GM08714 (cell line): ENCODE data around the gene FGF12.
"Not testable (repeated sequence)": the region's sequence is repeated elsewhere in the genome, so short reads cannot be mapped to it uniquely, and the experiment has no call there.

Experiments used
- H3K4me3 ChIP-seq: fragments of 200-500 bp; sonication (Bioruptor generic); 2 replicates; pipeline ENCODE4 v1.5.1; 2014; ENCODE audit warnings: mild to moderate bottlenecking, low read length, inconsistent platforms
- ZNF274 ChIP-seq: IDR thresholded peaks from 2 replicates; pipeline ENCODE4 v1.6.1; 2012; ENCODE audit warnings: mild to moderate bottlenecking, low read depth, low read length

The FGF12 gene

DNA sequence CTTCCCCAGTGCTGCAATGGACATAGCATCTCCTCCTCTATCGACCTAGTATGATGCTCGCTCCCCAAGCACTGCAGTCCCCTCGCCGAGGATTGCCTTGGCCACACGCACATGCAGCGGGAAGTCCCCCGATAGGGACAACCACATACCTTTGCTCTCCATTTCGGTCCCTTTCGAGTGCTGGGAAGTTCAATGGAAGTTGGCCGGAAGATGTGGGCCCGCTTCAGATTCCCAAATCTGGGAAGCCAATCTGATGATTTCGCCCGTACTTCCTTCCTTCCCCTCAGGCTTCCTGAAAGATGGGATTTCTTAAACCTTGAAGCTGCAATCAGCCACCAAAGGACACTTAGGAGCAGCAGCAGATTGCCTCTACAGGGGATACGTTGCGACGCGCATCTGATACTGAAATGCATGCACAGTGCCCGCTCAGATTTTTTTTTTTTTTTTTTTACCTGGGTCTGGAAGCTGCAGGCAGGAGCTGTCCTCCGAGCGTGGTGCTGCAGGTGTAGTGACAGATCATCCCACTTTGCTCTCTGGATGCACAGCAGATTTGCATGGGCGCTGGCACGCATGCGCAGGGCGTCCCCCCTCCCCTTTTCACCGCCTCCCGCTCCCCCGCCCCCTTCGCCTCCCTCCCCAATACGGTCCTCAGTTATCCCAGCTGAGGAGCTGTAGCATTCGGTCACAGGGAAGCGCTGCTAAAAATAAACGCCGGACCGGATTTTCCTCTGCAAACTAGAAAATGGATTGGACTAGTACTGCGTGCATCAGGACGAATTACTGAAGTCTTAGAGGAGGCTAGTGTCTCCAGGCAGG lies at the start of gene FGF12:
FGF12 (minus strand) TSS at position 510 of the 816 bp plus-strand sequence.
- H3K4me3 ChIP-seq, result no peak within 1 kb of the TSS
- TF ChIP-seq ZNF274, result no peak

DNA sequence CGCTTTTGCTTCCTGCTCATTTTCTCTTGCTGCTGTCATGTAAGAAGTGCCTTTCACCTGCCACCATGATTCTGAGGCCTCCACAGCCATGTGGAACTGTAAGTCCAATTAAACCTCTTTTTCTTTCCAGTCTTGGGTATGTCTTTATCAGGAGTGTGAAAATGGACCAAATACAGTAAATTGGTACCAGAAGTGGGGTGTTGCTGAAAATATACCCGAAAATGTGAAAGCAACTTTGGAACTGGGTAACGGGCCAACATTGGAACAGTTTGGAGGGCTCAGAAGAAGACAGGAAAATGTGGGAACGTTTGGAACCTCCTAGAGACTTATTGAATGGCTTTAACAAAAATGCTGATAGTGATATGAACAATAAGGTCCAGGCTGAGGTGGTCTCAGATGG lies 47.0 kb upstream of the FGF12 start:
- H3K4me3 ChIP-seq, result not testable (repeated sequence)

DNA sequence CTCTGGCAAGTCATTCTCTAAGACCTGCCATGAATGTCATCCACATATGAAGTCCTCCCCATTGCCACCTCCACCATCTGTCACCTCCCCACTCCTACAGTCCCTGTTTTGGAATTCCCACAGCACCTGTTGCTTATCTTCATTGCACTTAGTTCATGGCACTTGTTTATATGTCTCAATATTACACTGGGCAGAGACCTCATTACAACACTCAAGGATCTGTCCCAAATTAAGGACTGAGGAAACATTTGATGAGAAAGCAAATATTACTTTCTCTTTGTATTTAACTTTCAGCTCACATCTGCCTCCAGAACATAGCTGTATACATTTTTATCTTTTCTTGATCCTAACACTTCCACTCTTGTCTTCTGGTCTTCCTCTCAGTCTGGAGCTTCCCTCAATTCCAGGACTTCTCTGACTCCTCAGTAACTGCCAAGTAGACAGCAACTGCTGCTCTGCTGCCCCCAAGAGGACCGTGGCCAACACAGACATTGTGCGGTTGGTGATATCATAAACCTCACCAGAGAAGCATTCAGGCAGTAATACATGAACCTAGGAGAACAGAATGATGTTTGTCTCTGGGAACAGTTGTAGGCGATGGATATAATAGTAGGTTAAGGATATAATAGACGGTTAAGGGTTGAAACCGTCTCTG lies 45.0 kb upstream of the FGF12 start:
- TF ChIP-seq ZNF274, result no peak
- no peak overlapping the region for H3K4me3 ChIP-seq

DNA sequence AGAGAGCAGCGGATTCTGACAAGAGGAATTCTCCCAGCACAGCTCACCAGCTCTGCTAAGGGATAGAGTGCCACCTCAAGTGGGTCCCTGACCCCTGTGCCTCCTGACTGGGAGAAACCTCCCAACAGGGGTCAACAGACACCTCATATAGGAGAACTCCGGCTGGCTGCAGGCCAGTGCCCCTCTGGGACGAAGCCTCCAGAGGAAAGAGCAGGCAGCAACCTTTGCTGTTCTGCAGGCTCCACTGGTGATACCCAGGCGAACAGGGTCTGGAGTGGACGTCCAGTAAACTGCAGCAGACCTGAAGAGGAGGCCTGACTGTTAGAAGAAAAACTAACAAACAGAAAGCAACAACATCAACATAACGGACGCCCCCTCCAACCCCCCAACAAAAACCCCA lies 31.3 kb upstream of the FGF12 start:
- TF ChIP-seq ZNF274, result no peak
- no peak overlapping the region for H3K4me3 ChIP-seq

DNA sequence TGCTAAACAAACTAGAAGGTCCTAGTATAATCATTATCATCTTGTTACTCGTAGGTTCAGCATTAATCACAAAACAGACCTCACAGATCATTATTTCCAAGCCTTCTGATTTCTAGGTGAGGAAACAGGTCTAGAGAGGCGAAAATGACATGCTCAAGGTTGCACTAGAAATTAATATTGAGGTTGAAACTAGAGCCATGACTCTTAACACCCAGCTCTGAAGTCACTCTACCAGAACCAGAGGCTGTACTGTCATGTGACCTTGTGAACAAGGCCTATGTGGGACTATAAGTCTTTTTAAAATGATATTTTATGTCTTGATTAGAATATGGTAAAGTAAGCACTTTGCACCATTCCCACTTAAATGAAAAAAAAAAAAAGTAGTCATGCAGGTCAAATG lies 23.8 kb upstream of the FGF12 start:
- no peak for TF ChIP-seq ZNF274
- no peak overlapping the region for H3K4me3 ChIP-seq

DNA sequence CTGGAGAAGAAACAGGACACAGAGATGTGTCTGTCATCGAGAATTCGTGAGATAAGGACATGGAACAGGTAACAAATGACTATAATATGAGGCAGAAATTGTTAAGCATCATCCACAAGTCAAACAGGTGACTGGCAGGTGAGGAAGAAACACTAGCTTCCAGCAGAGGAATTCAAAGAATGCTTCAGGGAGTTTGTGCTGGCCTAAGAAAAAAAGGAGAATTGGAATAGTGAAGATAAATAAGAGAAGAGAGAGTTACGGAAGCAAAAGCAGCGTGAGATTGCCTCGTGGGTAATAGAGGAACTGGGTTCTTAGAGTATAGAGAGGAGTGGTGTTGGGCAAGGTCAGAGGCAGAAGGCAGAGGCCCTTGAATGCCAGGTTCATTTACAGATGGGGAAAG lies 22.9 kb upstream of the FGF12 start:
- no peak overlapping the region for H3K4me3 ChIP-seq
- no peak for TF ChIP-seq ZNF274

DNA sequence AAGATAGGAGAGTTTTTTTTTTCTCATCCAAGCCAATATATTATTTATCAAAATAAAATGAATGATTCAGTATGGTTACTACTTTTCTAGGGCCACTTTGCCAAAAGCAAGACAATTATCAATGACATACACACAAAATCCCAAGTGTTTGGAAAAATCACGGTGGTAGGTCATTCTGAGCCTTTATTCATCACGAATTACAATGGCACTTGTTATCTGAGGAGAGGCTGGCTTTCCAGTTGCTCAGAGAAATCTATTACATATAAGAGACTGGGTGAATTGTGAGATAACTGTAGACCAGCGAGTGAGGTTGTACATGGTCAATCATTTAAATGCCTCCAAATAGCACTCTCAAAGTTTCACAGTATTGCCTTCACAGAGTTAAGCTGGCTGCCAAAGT lies 20.4 kb upstream of the FGF12 start:
- TF ChIP-seq ZNF274, result no peak
- H3K4me3 ChIP-seq, result no peak overlapping the region

DNA sequence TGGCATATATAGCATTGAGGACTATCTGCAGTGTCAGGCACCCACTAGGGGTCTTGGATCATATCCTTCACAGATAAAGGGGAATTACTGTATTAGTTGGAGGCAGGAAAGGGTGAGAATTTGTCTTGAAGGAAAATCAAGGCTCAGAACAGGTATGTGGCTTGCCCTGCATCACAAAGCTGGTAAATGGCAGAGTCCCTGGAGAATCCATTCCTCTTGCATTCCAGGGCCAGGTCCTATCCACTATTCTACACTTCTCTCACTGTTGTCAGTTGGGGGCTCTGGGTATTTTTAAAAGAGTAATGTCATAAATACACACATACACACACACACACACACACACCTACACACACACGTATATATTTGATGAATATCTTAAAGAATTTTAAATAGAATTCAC lies 19.8 kb upstream of the FGF12 start:
- H3K4me3 ChIP-seq, result no peak overlapping the region
- TF ChIP-seq ZNF274, result no peak

DNA sequence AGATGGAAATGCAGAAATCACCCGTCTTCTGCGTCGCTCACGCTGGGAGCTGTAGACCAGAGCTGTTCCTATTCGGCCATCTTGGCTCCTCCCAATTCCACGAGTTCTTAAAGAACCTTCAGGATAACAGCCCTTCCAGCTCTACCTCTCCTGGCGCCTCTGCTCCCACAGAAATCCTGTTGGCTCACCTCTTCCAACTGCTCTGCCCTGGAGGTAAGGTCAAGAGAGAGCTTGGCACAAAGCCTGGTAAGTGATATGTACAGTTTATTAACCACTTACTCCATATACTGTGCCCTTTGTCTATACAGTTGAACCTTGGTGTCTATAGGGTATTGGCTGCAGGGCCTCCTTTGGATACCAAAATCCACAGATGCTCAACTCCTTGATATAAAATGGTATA lies 17.8 kb upstream of the FGF12 start:
- no peak overlapping the region for H3K4me3 ChIP-seq
- no peak for TF ChIP-seq ZNF274

DNA sequence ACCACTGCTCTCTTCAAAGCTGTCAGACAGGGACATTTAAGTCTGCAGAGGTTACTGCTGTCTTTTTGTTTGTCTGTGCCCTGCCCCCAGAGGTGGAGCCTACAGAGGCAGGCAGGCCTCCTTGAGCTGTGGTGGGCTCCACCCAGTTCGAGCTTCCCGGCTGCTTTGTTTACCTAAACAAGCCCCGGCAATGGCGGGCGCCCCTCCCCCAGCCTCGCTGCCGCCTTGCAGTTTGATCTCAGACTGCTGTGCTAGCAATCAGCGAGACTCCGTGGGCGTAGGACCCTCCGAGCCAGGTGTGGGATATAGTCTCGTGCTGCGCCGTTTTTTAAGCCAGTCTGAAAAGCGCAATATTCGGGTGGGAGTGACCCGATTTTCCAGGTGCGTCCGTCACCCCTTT lies 17.3 kb upstream of the FGF12 start:
- H3K4me3 ChIP-seq, result not testable (repeated sequence)

DNA sequence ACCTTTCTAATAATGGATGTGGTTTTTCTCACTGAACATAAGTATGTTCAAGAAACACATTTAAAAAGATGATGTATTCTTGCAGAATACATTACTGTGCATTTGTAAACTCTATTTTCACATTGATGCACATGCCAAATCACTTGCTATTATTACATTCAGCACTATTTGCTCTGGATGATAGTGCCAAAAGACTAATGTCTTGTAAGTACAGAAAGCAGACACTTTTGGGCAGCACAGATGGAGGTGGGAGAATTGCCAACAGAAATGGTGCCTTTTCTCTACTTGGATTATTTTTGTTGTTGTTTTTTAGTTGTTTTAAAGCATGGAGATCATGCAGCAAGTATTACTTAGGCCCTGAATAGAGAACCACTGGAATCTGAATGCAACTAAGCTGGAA lies 10.2 kb upstream of the FGF12 start:
- TF ChIP-seq ZNF274, result no peak
- no peak overlapping the region for H3K4me3 ChIP-seq

DNA sequence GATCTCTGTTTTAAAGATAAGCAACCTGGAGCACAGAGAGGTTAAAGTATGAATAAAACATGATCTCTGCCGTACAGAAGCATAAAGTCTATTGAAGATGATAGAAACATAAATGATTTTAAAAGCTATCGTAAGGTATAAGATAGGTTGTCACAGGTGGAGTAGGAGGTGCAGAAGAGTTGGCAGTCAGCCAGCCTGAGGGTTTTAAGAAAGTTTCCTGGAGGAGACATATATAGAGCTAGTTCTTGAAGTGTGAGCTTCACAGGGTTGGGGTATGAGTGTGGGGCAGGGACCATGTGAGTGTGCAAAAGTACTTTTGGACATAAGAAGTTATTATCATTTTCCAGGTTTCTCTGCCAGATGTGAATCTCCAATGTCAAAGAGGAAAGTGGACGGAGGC lies 3.9 kb upstream of the FGF12 start:
- TF ChIP-seq ZNF274, result no peak
- H3K4me3 ChIP-seq, result no peak overlapping the region

DNA sequence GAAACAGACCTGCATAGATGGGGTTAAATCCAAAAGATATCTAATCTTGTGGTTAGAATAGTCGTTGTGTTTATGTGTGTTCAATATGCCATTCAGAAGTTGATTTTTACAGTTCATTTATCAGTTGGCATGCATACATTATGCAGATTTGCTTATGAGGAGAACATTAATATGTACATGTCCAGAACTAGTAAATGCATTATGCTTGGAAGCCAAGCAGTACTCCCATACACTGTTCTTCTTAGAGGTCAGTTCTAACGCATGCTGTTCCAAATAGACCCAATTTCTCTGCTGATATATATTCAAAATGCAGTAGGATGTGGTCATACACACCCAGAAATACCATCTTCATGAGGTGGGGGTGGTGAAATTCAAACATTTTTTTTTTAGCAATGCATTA lies 956 bp downstream of the FGF12 start:
- no peak overlapping the region for H3K4me3 ChIP-seq
- TF ChIP-seq ZNF274, result no peak

DNA sequence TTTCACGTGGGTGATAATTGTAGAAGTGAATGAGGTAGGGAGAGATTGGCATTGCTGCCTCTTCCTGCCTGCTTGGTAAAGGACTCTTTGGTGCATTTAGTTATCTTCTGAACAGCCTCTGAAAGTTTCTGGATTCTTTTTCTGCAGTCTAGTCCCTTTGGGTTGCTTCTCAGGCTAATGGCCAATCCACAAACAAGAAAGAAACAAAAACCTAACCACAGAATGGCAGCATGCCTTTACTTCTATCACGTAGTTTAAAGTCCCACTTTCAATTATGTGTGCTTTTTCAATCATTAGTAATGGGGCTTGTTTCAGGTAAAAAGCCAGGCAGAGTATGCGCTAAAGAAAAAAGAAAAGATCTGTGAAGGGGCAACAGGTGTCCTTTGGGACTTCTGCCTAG lies 7.4 kb downstream of the FGF12 start:
- no peak overlapping the region for H3K4me3 ChIP-seq
- no peak for TF ChIP-seq ZNF274

DNA sequence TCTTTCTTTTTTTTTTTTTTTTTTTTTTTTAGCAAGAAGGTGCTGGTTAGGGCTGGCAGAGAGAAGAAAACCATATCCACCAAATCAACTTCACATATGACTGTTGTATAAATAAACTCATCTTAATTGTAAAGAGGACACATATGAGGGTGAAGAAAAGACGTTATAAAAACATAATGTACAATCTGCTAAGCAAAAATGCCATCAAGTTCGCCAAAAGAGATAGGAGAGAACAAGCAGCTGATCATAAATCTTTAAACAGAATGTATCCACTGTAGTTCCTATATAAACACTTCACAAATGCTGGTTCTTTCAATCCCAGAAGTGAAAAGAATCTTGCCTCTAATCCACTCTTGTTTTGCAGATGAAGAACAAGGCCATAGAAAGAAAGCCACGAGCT lies 9.2 kb downstream of the FGF12 start:
- TF ChIP-seq ZNF274, result no peak
- no peak overlapping the region for H3K4me3 ChIP-seq

DNA sequence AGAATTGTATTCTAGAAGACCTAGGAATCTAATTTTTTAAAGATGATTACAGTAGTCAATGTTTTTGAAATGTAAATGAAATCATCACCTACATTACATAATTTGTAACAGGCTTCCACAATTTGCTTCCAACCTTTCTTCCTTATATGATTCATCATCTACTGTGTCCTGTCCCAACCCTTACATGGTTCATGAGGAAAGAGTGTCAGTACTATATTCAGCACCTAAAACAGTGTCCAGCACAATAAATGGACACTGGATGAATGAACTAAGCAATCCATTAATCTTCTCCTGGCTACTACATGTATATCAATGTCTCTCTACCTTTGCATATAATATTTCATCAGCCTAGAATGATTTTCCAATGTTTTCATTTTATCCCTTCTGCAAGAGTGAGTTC lies 12.2 kb downstream of the FGF12 start:
- TF ChIP-seq ZNF274, result no peak
- H3K4me3 ChIP-seq, result no peak overlapping the region

DNA sequence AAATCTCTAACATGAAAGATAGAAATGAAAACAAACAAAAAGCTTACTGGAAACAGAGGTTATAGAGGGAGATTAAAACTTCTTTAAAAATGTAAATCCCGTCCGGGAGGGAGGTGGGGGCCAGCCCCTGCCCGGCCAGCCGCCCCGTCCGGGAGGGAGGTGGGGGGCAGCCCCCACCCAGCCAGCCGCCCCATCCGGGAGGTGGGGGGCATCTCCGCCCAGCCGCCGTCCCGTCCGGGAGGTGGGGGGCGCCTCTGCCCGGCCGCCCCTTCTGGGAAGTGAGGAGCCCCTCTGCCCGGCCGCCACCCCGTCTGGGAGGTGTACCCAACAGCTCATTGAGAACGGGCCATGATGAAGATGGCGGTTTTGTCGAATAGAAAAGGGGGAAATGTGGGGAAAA lies 16.2 kb downstream of the FGF12 start:
- not testable (repeated sequence) for H3K4me3 ChIP-seq
